ENCODE measurements around the gene EPAS1.

DNA sequence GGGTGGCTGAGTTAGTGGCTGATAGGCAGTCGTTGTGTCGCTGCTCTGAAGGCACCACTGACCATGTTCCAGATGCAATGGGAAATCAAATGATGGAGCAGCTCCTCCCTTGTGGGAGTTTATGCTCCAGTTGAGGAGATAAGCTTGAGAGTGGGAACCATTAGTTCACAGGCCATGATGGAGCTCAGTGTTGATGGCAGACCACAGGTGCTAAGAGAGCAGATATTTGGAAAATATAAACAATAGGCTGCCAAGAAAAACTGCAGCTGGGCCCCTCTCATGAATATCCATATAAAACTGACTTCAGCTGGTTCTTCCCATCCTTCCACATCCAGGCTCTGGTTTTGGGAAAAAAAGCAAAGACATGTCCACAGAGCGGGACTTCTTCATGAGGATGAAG, 63.1 kb downstream of the EPAS1 start:
- TF ChIP-seq, protein P1, sequence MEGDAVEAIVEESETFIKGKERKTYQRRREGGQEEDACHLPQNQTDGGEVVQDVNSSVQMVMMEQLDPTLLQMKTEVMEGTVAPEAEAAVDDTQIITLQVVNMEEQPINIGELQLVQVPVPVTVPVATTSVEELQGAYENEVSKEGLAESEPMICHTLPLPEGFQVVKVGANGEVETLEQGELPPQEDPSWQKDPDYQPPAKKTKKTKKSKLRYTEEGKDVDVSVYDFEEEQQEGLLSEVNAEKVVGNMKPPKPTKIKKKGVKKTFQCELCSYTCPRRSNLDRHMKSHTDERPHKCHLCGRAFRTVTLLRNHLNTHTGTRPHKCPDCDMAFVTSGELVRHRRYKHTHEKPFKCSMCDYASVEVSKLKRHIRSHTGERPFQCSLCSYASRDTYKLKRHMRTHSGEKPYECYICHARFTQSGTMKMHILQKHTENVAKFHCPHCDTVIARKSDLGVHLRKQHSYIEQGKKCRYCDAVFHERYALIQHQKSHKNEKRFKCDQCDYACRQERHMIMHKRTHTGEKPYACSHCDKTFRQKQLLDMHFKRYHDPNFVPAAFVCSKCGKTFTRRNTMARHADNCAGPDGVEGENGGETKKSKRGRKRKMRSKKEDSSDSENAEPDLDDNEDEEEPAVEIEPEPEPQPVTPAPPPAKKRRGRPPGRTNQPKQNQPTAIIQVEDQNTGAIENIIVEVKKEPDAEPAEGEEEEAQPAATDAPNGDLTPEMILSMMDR (IDR thresholded peaks at IDR 0.05), result no peak
- TF ChIP-seq EP300 (IDR thresholded peaks at IDR 0.05) (no peak), POLR2A (IDR thresholded peaks at IDR 0.05) (no peak)
